ENCODE results near the gene RNPS1.

RNPS1 gene

DNA sequence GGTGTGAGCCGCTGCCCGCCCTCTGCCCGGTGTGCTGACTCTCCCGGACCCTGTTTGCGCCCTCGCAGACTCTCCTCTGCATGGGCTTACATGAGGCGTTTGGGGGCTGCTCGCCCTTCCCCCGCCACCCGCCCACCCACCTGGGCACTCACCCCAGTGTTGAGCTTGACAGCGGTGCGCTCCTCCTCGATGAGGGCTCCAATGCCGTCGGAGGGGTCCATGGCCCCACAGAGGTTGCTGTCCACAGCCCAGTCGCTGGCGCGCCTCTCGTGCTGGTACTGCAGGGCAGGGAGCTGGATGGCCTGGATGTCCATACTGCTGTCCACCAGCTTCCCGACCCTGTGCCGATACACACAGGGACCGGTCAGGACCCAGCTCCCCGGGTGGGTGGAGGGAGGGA lies 21.4 kb upstream of the RNPS1 start:
- no peaks in the 10 kb centered on the region for H3K4me1 ChIP-seq (ENCODE audit: insufficient read depth, low read length)

DNA sequence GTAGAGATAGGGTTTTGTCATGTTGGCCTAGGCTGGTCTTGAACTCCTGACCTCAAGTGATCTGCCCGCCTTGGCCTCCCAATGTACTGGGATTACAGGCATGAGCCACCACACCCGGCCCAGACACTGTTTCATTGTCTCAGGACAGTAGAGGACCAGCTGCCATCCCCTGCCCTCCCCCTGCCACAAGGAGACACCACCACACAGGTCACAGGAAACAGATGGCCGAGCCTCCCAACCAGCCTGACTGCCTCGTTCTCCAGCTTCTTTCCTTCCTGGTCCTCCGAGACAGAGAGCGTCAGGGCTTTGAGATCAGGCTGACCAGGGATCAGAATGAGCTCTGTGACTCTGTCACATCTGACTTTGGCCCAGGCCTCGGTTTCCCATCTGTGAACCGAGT lies 20.8 kb upstream of the RNPS1 start:
- Histone ChIP-seq H3K36me3 (ENCODE audit: insufficient read depth, low read length) (peaks cover 10% of the 10 kb centered on the region), H3K27me3 (ENCODE audit: control insufficient read depth in 1 of 2, insufficient read depth in 2 of 2, low read length in 2 of 2) (no peaks in the 10 kb centered on the region), H3K4me3 (ENCODE audit: low read depth in 1 of 2, low read length in 2 of 2) (no peak overlapping the region), H3K27ac (ENCODE audit: low read depth, low read length) (no peak overlapping the region), H3K9me3 (ENCODE audit: low read length) (no peaks in the 10 kb centered on the region), H3K9ac (ENCODE audit: low read length) (no peak overlapping the region), H3K4me1 (ENCODE audit: insufficient read depth, low read length) (no peaks in the 10 kb centered on the region)

More for the DNA sequence above, 21.4 kb upstream of the RNPS1 start:
- H3K9ac ChIP-seq (ENCODE audit: low read length): no peak overlapping the region
- H3K27me3 ChIP-seq (ENCODE audit: control insufficient read depth in 1 of 2, insufficient read depth in 2 of 2, low read length in 2 of 2): no peaks in the 10 kb centered on the region
- H3K4me3 ChIP-seq (ENCODE audit: low read depth in 1 of 2, low read length in 2 of 2): no peak overlapping the region
- H3K36me3 ChIP-seq (ENCODE audit: insufficient read depth, low read length): peaks cover 6% of the 10 kb centered on the region
- H3K27ac ChIP-seq (ENCODE audit: low read depth, low read length): no peak overlapping the region
- H3K9me3 ChIP-seq (ENCODE audit: low read length): no peaks in the 10 kb centered on the region

DNA sequence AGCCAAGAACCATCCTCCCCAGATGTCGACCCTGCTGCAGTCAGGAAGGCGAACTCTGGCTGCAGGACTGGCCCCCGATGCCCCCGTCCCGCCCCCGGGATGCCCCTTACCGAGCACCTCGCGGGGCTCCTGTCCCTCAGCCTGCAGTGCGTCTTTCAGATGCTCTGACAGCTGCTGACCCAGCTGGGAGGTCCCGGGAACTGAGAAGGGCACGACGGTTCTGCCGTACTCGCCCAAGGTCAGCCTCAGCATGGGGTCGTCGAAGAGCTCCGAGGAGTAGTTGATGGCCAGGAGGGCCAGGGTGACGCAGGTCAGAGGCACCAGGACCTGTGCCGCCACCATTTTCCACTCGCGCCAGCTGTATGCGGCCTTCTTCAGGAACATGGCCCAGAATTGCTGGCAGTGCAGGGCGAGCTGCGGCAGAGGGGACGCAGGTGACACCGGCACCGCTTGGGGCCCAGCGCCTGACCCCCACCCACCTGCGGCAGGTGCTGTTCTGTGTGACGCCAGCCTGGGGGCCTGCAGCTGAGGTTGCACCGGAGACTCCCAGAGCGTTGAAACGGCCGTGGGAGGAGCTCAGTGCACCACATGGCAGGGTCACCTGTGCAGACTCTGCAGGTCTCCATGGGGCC lies 20.1 kb upstream of the RNPS1 start:
- no peak overlapping the region for H3K9ac ChIP-seq (ENCODE audit: low read length)
- H3K4me1 ChIP-seq (ENCODE audit: insufficient read depth, low read length): no peaks in the 10 kb centered on the region
- no peaks in the 10 kb centered on the region for H3K9me3 ChIP-seq (ENCODE audit: low read length)
- no peak overlapping the region for H3K4me3 ChIP-seq (ENCODE audit: low read depth in 1 of 2, low read length in 2 of 2)
- H3K27ac ChIP-seq (ENCODE audit: low read depth, low read length): no peak overlapping the region
- no peaks in the 10 kb centered on the region for H3K27me3 ChIP-seq (ENCODE audit: control insufficient read depth in 1 of 2, insufficient read depth in 2 of 2, low read length in 2 of 2)
- peaks cover 14% of the 10 kb centered on the region for H3K36me3 ChIP-seq (ENCODE audit: insufficient read depth, low read length)

DNA sequence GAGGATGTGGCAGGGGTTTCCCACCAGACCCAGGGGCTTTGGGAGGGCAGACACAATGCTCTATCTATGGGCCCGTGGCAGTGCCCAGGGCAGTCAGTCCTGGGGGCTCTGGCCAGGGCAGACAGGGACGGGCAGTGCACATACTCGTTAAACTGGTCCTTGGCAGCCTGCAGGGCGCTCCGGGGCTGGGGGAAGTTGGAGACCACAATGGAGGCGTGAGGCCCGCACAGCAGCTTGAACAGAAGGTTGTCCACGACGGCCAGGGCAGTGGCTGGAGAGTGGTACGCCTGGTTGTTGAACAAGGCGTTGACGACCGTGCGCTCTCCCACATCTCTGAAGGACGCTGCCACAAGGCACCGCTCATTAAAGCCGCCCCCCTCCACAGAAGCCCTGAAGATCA lies 18.6 kb upstream of the RNPS1 start:
- H3K9me3 ChIP-seq (ENCODE audit: low read length): no peaks in the 10 kb centered on the region
- H3K4me1 ChIP-seq (ENCODE audit: insufficient read depth, low read length): no peaks in the 10 kb centered on the region
- no peak overlapping the region for H3K27ac ChIP-seq (ENCODE audit: low read depth, low read length)
- H3K9ac ChIP-seq (ENCODE audit: low read length): no peak overlapping the region
- no peak overlapping the region for H3K4me3 ChIP-seq (ENCODE audit: low read depth in 1 of 2, low read length in 2 of 2)
- peaks cover 14% of the 10 kb centered on the region for H3K36me3 ChIP-seq (ENCODE audit: insufficient read depth, low read length)
- H3K27me3 ChIP-seq (ENCODE audit: control insufficient read depth in 1 of 2, insufficient read depth in 2 of 2, low read length in 2 of 2): no peaks in the 10 kb centered on the region

DNA sequence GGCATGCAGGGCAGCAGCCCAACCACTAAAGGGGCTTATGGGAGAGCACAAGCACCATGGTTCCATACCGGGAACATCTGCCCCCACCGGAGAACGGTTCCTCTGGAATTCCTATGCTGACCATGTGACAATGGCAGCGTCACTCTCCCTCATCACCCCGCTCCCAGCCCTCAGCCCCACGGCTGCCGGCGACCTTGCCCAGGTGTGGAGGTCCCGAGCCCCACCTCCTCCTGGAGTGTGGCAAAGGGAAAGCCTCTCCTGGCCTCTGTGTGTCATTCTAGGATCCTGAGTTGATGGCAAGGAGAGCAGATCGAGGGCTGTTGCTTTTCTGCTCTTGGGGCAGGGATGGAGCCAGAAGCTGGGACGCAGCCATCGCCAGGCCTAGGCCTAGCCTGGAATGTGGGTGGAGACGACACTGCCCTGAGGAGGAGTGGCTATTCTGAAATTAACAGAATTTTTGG lies 17.8 kb upstream of the RNPS1 start:
- no peaks in the 10 kb centered on the region for H3K27me3 ChIP-seq (ENCODE audit: control insufficient read depth in 1 of 2, insufficient read depth in 2 of 2, low read length in 2 of 2)
- no peak overlapping the region for H3K9ac ChIP-seq (ENCODE audit: low read length)
- no peaks in the 10 kb centered on the region for H3K9me3 ChIP-seq (ENCODE audit: low read length)
- H3K36me3 ChIP-seq (ENCODE audit: insufficient read depth, low read length): peaks cover 14% of the 10 kb centered on the region
- H3K4me1 ChIP-seq (ENCODE audit: insufficient read depth, low read length): no peaks in the 10 kb centered on the region
- no peak overlapping the region for H3K4me3 ChIP-seq (ENCODE audit: low read depth in 1 of 2, low read length in 2 of 2)
- H3K27ac ChIP-seq (ENCODE audit: low read depth, low read length): no peak overlapping the region

DNA sequence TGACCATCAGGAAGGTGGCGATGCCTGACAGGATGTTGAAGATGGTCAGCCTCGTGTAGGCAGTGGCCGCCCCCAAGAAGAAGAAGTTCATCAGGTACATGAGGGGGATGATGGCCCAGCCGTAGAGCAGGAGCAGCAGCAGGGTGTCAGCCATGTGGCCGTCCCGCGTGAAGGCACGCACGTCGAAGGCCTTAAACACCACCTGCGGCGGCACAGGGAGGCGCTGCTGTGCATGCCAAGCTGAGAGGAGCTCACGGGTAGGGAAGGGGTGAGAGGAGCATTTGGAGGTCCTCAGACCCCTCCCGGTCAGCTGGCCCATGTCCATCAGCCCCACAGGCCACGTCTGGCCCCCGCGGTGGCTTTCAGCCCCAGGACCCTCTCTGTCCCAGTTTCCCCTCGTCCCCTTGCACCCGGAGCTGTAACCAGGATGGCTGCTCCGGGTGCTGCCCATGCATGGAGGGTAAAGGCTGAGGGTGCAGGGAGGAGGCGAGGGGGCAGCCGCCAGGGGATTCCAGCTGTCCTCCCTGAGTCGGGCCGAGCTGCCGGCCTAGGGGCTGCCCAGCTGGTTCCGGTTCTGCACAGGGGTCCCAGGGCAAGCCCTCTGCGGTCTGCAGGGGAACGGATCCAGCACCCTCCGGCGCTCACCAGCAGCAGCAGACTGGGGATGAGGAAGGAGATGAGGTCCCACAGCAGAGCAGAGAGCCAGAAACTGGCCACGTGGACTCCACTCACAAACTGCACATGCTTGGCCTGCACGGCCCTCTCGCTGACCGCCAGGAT lies 17.1 kb upstream of the RNPS1 start:
- peaks cover 14% of the 10 kb centered on the region for H3K36me3 ChIP-seq (ENCODE audit: insufficient read depth, low read length)

DNA sequence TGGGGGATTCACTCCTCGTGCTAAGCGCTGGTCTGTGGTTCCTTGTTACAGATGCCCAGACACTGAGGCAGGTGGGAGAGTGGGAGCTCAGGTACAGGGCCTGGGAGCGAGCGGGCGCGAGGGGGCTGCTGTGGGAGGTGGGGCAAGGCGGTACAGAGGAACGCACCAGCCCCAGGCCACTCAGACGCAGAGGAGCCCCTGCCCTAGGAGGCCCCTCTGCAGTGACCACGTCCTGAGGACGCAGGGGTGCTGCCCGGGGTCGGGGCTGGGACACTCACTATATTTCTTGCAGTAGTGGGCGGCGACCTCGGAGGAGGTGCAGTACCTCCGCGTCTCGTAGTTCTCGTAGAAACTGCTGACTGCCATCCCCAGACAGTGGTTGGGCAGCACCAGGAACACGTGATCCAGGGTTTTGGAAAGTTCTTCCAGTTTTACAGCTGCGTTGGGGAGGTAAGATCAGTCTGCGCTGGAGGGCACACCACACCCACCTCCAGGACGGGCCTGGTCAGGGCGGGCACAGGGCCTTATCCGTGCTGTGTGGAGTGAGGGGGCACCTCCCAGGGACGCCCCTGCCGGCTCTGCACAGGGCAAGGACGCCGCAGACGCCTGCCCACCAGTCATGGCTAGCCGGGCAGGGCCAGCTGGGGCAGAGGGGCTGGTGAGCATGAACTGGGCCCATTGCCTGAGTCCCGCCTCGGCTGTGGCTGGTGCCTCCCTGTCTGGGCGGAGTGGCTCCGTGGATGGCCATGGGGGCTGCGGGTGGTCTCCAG lies 16.3 kb upstream of the RNPS1 start:
- peaks cover 14% of the 10 kb centered on the region for H3K36me3 ChIP-seq (ENCODE audit: insufficient read depth, low read length)
- H3K27me3 ChIP-seq (ENCODE audit: control insufficient read depth in 1 of 2, insufficient read depth in 2 of 2, low read length in 2 of 2): no peaks in the 10 kb centered on the region
- H3K9me3 ChIP-seq (ENCODE audit: low read length): no peaks in the 10 kb centered on the region
- no peak overlapping the region for H3K4me3 ChIP-seq (ENCODE audit: low read depth in 1 of 2, low read length in 2 of 2)
- no peaks in the 10 kb centered on the region for H3K4me1 ChIP-seq (ENCODE audit: insufficient read depth, low read length)
- no peak overlapping the region for H3K9ac ChIP-seq (ENCODE audit: low read length)
- H3K27ac ChIP-seq (ENCODE audit: low read depth, low read length): no peak overlapping the region

More for the DNA sequence above, 17.1 kb upstream of the RNPS1 start:
- Histone ChIP-seq H3K9ac (ENCODE audit: low read length) (no peak overlapping the region), H3K9me3 (ENCODE audit: low read length) (no peaks in the 10 kb centered on the region), H3K27ac (ENCODE audit: low read depth, low read length) (no peak overlapping the region), H3K27me3 (ENCODE audit: control insufficient read depth in 1 of 2, insufficient read depth in 2 of 2, low read length in 2 of 2) (no peaks in the 10 kb centered on the region), H3K4me3 (ENCODE audit: low read depth in 1 of 2, low read length in 2 of 2) (no peak overlapping the region), H3K4me1 (ENCODE audit: insufficient read depth, low read length) (no peaks in the 10 kb centered on the region)

DNA sequence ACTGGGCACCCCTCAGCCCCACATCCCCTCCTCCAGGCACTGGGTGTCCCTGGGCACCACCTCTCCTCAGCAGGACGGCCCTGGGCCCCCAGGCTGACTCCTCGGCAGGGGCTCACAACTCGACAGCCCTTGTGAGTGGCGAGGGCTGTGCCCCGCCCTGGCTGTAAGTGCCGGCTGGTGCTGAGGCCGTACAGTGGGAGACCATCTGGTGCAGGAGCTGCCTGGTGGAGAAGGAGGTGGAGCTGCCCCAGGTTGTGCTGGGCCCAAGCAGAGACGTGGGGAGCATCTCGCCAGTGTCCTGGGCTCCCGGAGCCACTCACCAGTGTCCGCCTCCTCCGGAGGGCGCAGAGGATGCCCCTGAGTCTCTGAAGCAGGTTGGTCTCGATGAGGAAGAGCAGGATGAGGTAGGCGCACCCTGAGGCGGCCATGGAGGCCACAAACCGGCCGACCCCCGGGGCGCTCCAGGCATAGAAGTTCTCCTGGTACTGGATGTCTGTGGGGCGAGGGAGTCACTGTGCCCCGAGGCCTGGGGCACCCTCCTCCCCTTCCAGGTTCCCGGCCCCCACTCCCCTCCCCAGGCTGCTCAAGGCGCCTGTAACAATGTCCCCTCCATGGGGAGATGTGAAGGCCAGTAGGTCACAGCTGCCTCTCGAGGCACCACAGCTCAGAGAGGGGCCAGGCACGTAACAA lies 15.1 kb upstream of the RNPS1 start:
- no peaks in the 10 kb centered on the region for H3K9me3 ChIP-seq (ENCODE audit: low read length)
- H3K4me3 ChIP-seq (ENCODE audit: low read depth in 1 of 2, low read length in 2 of 2): no peak overlapping the region
- H3K36me3 ChIP-seq (ENCODE audit: insufficient read depth, low read length): peaks cover 9% of the 10 kb centered on the region
- no peak overlapping the region for H3K27ac ChIP-seq (ENCODE audit: low read depth, low read length)
- H3K27me3 ChIP-seq (ENCODE audit: control insufficient read depth in 1 of 2, insufficient read depth in 2 of 2, low read length in 2 of 2): no peaks in the 10 kb centered on the region
- H3K9ac ChIP-seq (ENCODE audit: low read length): no peak overlapping the region
- no peaks in the 10 kb centered on the region for H3K4me1 ChIP-seq (ENCODE audit: insufficient read depth, low read length)

DNA sequence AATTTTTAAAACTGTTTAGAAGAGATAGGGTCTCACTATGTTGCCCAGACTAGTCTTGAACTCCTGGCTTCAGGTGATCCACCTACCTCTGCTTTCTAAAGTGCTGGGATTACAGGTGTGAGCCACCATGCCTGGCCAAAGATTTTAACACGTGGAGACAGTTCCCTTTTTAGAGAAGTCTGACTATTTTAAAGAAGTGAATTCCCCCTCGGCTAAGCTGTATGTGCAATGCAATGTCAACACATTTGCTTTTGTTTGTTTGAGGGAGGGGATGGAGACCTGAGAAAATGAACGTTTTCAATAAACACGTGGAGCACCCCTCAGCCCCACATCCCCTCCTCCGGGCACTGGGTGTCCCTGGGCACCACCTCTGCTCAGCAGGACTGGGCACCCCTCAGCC lies 14.3 kb upstream of the RNPS1 start:
- H3K9ac ChIP-seq (ENCODE audit: low read length): no peak overlapping the region
- no peaks in the 10 kb centered on the region for H3K9me3 ChIP-seq (ENCODE audit: low read length)
- H3K27me3 ChIP-seq (ENCODE audit: control insufficient read depth in 1 of 2, insufficient read depth in 2 of 2, low read length in 2 of 2): no peaks in the 10 kb centered on the region
- peaks cover 9% of the 10 kb centered on the region for H3K36me3 ChIP-seq (ENCODE audit: insufficient read depth, low read length)
- H3K4me3 ChIP-seq (ENCODE audit: low read depth in 1 of 2, low read length in 2 of 2): no peak overlapping the region
- H3K27ac ChIP-seq (ENCODE audit: low read depth, low read length): no peak overlapping the region
- H3K4me1 ChIP-seq (ENCODE audit: insufficient read depth, low read length): no peaks in the 10 kb centered on the region

DNA sequence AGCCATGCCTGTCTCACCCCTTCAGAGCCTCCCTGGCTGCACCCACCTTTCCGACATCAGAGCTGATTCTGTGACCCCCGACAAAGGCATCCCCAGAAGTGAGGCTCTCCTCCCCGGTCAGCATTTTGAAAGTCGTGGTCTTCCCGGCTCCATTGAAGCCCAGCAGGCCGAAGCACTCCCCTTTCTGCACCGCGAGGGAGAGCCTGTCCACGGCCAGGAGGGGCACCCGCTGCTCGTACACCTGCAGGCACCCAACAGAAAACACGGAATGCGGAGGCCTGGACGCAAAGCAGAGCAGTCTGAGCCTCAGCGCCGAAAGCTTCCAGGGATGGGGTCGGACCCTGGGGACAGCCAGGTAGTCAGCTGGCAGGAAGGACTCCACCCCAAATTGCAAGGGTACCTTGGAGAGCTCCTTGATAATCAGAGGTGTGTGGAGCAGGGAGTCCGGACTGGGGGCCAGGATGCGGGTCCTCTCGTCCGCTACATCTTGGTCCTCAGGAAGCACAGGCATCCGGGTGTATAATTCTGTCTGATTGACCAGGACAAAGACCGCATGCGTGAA lies 13.1 kb upstream of the RNPS1 start:
- Histone ChIP-seq H3K4me1 (ENCODE audit: insufficient read depth, low read length) (no peaks in the 10 kb centered on the region), H3K9ac (ENCODE audit: low read length) (no peak overlapping the region)

DNA sequence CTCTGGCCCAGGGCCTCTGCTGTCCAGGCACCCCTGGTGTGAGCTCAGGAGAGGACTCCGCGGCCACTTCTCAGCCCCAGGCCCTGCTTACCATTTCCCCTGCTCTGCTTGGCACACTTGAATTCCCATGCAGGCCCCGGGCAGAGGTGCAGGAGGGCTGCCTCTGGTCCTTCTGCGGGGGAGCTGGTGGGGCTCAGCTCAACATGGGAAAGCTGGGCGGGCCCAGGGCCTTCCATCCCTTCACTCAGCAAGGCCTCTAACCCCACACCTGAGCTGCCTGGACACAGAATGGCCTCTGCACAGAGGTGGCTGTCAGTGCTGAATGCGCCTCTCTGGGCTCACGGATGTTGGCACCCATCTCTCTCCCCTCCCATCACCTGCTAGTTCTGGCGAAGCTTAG lies 12.5 kb upstream of the RNPS1 start:
- H3K36me3 ChIP-seq (ENCODE audit: insufficient read depth, low read length): peaks cover 9% of the 10 kb centered on the region
- H3K9me3 ChIP-seq (ENCODE audit: low read length): no peaks in the 10 kb centered on the region

More for the DNA sequence above, 13.1 kb upstream of the RNPS1 start:
- H3K36me3 ChIP-seq (ENCODE audit: insufficient read depth, low read length): peaks cover 9% of the 10 kb centered on the region
- H3K9me3 ChIP-seq (ENCODE audit: low read length): no peaks in the 10 kb centered on the region
- no peaks in the 10 kb centered on the region for H3K27me3 ChIP-seq (ENCODE audit: control insufficient read depth in 1 of 2, insufficient read depth in 2 of 2, low read length in 2 of 2)
- H3K4me3 ChIP-seq (ENCODE audit: low read depth in 1 of 2, low read length in 2 of 2): no peak overlapping the region
- H3K27ac ChIP-seq (ENCODE audit: low read depth, low read length): no peak overlapping the region

More for the DNA sequence above, 12.5 kb upstream of the RNPS1 start:
- no peaks in the 10 kb centered on the region for H3K4me1 ChIP-seq (ENCODE audit: insufficient read depth, low read length)
- H3K4me3 ChIP-seq (ENCODE audit: low read depth in 1 of 2, low read length in 2 of 2): no peak overlapping the region
- H3K9ac ChIP-seq (ENCODE audit: low read length): no peak overlapping the region
- no peak overlapping the region for H3K27ac ChIP-seq (ENCODE audit: low read depth, low read length)
- H3K27me3 ChIP-seq (ENCODE audit: control insufficient read depth in 1 of 2, insufficient read depth in 2 of 2, low read length in 2 of 2): no peaks in the 10 kb centered on the region
